Natural killer cell (primary cell): Measurements from ENCODE around the gene OSBPL10. TPM values are rescaled to one million over a fixed set of nuclear protein-coding genes. Genes with fewer than 3 reads are reported as not detected.

Experiments used
- ATAC-seq, 3 donors: fragments of 150-1000 bp in 2 of 3; fragments of 200-7000 bp in 1 of 3; cut with Tn5 transposase; 1 replicate in 1 of 3; 2 replicates in 2 of 3; pipeline ENCODE4 v1.10.0; 2021; ENCODE audit warnings: mild to moderate bottlenecking in 2 of 3, moderate library complexity in 2 of 3
- DNase-seq, 2 donors: peaks; one replicate each; pipeline versions ENCODE4 v3.0.0 to v3.0.0-alpha.2; 2013 to 2021; ENCODE audit warnings: mixed read lengths in 1 of 2
- H3K27ac ChIP-seq: one replicate; pipeline ENCODE4 v1.5.1; 2013; ENCODE audit warnings: mild to moderate bottlenecking, low read length
- H3K27me3 ChIP-seq: one replicate; pipeline ENCODE4 v1.6.1; 2013; ENCODE audit warnings: low read length; ENCODE audit not compliant: control insufficient read depth, insufficient read depth
- H3K36me3 ChIP-seq: one replicate; pipeline ENCODE4 v1.6.1; 2013; ENCODE audit warnings: low read length; ENCODE audit not compliant: control insufficient read depth, insufficient read depth
- H3K4me1 ChIP-seq: one replicate; pipeline ENCODE4 v1.6.1; 2013; ENCODE audit warnings: low read length; ENCODE audit not compliant: control insufficient read depth, insufficient read depth
- H3K4me3 ChIP-seq: one replicate; pipeline ENCODE4 v1.5.1; 2013; ENCODE audit warnings: low read length
- H3K9me3 ChIP-seq: one replicate; pipeline ENCODE4 v1.6.1; 2013; ENCODE audit warnings: low read length; ENCODE audit not compliant: control insufficient read depth, insufficient read depth
- H3K27ac Mint-ChIP-seq, 2 donors: one replicate each; pipeline ENCODE4 v1.8.0; 2022; ENCODE audit warnings: mild to moderate bottlenecking in 2 of 2, mixed read lengths in 2 of 2, moderate library complexity in 1 of 2
- H3K27me3 Mint-ChIP-seq, 2 donors: one replicate each; pipeline ENCODE4 v1.8.0; 2022; ENCODE audit warnings: low read depth in 2 of 2, mixed read lengths in 2 of 2
- H3K36me3 Mint-ChIP-seq: one replicate; pipeline ENCODE4 v1.8.0; 2022; ENCODE audit warnings: mixed read lengths
- H3K4me1 Mint-ChIP-seq, 2 donors: one replicate each; pipeline ENCODE4 v1.8.0; 2022; ENCODE audit warnings: mixed read lengths in 2 of 2
- H3K4me3 Mint-ChIP-seq: one replicate; pipeline ENCODE4 v1.8.0; 2022; ENCODE audit warnings: mild to moderate bottlenecking, moderate library complexity, mixed read lengths
- H3K9me3 Mint-ChIP-seq, 2 donors: one replicate each; pipeline ENCODE4 v1.8.0; 2022; ENCODE audit warnings: mixed read lengths in 2 of 2
- WGBS: methylation state at CpG from one replicate; pipeline ENCODE4 v1.1.7; 2013; ENCODE audit warnings: missing lambda C conversion rate; ENCODE audit not compliant: insufficient coverage; 5-methylcytosine and 5-hydroxymethylcytosine counted together
- intact Hi-C: fragments of 100-400 bp; cut with micrococcal nuclease; formaldehyde crosslinking; loops from one replicate; pipeline ENCODE4 v1.14.2; 2022
- total RNA-seq, 4 donors: library from RNA; stranded (reverse); fragments of 120-200 nt in 1 of 4; gene quantifications; one replicate each; pipeline versions ENCODE4 v1.2.3 to v1.2.4, GENCODE V29; 2013 to 2022
- TF ChIP-seq, protein P1 (sequence below): fragments of 200-600 bp; IDR thresholded peaks from one replicate; pipeline ENCODE4 v1.8.0; 2022; ENCODE audit warnings: antibody characterized with exemption

The OSBPL10 gene
- total RNA-seq, 3 donors from 2014 or later (not counting 1 experiment from before 2014, with no cell fraction given): 1.00 to 3.6 (median 1.6) TPM

DNA sequence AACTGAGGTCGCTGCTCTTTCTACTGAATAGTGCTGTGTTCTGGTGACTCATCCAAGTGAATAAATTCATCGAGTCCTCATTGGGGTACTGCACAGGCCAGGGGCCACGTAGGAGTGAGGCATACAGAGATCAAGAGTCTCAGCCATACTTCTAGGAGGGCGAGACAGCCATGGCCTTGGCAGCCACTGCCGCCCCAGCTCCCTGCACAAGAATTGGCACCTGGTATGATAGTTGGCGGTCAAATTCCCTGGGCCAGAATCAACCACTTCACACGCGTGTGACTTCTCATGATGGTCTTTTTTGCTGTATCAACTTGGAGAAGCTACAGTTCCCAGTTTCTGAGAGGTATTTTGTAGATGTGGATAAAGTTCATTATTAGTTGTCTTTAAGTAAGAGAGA is 161.6 kb downstream of the OSBPL10 start:
- no peaks in the 10 kb centered on the region for H3K9me3 Mint-ChIP-seq
- ATAC-seq: no peak
- 90% methylated on average over 8 of the region's 8 CpGs for WGBS
- no peaks in the 10 kb centered on the region for H3K36me3 Mint-ChIP-seq
- Histone ChIP-seq H3K27ac (no peak overlapping the region), H3K4me3 (no peak overlapping the region), H3K27me3 (no peaks in the 10 kb centered on the region), H3K4me1 (no peaks in the 10 kb centered on the region), H3K36me3 (no peaks in the 10 kb centered on the region), H3K9me3 (no peaks in the 10 kb centered on the region)
- no peak overlapping the region for H3K27ac Mint-ChIP-seq
- no peak overlapping the region for H3K4me3 Mint-ChIP-seq
- H3K4me1 Mint-ChIP-seq: no peaks in the 10 kb centered on the region
- intact Hi-C loops: no loop called here
- H3K27me3 Mint-ChIP-seq: no peaks in the 10 kb centered on the region
- TF ChIP-seq, protein P1, sequence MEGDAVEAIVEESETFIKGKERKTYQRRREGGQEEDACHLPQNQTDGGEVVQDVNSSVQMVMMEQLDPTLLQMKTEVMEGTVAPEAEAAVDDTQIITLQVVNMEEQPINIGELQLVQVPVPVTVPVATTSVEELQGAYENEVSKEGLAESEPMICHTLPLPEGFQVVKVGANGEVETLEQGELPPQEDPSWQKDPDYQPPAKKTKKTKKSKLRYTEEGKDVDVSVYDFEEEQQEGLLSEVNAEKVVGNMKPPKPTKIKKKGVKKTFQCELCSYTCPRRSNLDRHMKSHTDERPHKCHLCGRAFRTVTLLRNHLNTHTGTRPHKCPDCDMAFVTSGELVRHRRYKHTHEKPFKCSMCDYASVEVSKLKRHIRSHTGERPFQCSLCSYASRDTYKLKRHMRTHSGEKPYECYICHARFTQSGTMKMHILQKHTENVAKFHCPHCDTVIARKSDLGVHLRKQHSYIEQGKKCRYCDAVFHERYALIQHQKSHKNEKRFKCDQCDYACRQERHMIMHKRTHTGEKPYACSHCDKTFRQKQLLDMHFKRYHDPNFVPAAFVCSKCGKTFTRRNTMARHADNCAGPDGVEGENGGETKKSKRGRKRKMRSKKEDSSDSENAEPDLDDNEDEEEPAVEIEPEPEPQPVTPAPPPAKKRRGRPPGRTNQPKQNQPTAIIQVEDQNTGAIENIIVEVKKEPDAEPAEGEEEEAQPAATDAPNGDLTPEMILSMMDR: no peak
- no peak for DNase-seq

DNA sequence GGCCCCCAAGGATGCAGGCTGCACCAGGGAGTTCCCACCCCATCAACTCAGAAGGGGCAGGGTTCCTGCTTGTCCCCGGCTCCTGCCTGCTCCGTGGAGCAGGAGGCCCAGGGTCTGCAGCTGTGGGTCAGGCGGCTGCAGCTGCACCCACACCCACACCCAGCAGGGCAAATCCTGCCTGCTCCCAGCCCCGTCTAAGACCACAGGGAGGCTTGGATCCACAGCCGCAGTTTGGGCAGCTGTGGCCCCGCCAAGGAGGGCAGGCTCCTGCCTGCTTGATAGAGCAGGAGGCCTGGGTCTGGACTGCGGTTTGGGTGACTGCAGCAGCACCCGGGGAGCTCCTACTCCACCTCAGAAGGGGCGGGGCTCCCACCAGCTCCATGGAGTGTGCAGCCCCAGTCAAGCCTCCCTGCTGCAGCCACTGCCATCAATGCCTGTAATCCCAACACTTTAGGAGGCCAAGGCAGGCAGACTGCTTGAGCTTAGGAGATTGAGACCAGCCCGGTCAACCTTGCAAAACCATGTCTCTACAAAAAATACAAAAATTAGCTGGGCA is 163.6 kb downstream of the OSBPL10 start:
- Mint-ChIP-seq H3K27ac (no peak overlapping the region), H3K27me3 (no peaks in the 10 kb centered on the region), H3K4me1 (no peaks in the 10 kb centered on the region), H3K36me3 (no peaks in the 10 kb centered on the region), H3K4me3 (no peak overlapping the region), H3K9me3 (no peaks in the 10 kb centered on the region)
- H3K27ac ChIP-seq: no peak overlapping the region
- TF ChIP-seq, protein P1: no peak
- 88% methylated on average over 10 of the region's 10 CpGs for WGBS
- ATAC-seq: no peak
- no peaks in the 10 kb centered on the region for H3K9me3 ChIP-seq
- no peak overlapping the region for H3K4me3 ChIP-seq
- no peaks in the 10 kb centered on the region for H3K36me3 ChIP-seq
- no peaks in the 10 kb centered on the region for H3K4me1 ChIP-seq
- DNase-seq: no peak
- no peaks in the 10 kb centered on the region for H3K27me3 ChIP-seq
- intact Hi-C loops: no loop called here

DNA sequence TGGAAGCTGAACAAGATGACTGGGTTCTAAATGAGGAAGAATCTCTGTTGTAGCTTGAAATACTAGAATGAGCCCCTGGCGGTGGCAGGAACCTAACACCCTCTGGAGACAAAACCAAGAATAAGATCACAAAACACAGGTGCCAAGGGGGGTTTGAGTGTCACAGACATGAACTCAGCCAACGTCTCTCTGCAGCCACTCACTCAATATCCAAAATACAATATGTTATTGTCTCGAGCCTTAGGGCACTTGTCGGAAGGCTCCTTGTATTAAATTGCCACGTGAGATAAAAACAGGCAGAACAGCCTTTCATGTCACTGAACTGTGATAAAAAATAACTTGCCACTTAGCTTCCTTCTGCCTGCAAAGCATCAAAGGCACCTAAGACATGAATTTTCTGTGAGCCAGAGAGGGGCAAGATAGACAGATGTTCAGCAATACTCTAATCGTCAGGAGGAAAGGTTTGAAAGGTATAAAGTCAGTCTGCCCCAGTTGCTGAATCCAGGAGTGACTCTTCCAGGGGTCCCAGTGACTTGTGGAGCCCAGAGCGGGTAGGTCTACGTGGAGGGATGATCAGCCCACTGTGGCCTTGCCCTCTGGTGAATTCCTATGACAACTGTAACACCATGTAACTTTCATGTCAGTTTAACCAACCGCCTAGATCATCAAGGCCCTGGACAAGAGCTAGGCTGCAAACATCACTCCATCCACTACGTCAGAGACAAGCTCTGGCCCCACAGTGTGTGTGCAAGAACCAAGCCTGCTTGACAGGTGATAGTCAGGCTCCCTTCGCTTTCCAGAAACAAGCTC is 165.2 kb downstream of the OSBPL10 start:
- H3K27me3 ChIP-seq: no peaks in the 10 kb centered on the region
- Mint-ChIP-seq H3K4me3 (no peak overlapping the region), H3K27me3 (no peaks in the 10 kb centered on the region), H3K4me1 (no peaks in the 10 kb centered on the region), H3K9me3 (no peaks in the 10 kb centered on the region), H3K27ac (no peak overlapping the region), H3K36me3 (no peaks in the 10 kb centered on the region)
- H3K4me1 ChIP-seq: no peaks in the 10 kb centered on the region
- DNase-seq: no peak
- H3K36me3 ChIP-seq: no peaks in the 10 kb centered on the region
- no peak for ATAC-seq
- H3K4me3 ChIP-seq: no peak overlapping the region
- 61% methylated on average over 11 of the region's 11 CpGs for WGBS
- intact Hi-C loops: no loop called here
- TF ChIP-seq, protein P1: no peak
- no peaks in the 10 kb centered on the region for H3K9me3 ChIP-seq
- H3K27ac ChIP-seq: no peak overlapping the region
